Neuronal stem cell (in vitro differentiated cells): ENCODE data around the gene MRPS26.

ENCODE experiments used
- DNase-seq: peaks from one replicate; pipeline ENCODE4 v3.0.0-alpha.2; 2013; ENCODE audit warnings: low spot score
- H2AFZ ChIP-seq: one replicate; pipeline ENCODE4 v1.6.1; 2013; ENCODE audit warnings: mild to moderate bottlenecking, low read length, inconsistent platforms
- H2AK5ac ChIP-seq: 2 replicates; pipeline ENCODE4 v1.6.1; 2013; ENCODE audit warnings: low read depth, mild to moderate bottlenecking, inconsistent platforms, low read length, moderate library complexity, mixed read lengths
- H2BK120ac ChIP-seq: 2 replicates; pipeline ENCODE4 v1.6.1; 2013; ENCODE audit warnings: low read depth, mild to moderate bottlenecking, inconsistent platforms, low read length, moderate library complexity, mixed read lengths
- H2BK12ac ChIP-seq: one replicate; pipeline ENCODE4 v1.6.1; 2013; ENCODE audit warnings: low read length, inconsistent platforms
- H2BK15ac ChIP-seq: 2 replicates; pipeline ENCODE4 v1.6.1; 2013; ENCODE audit warnings: mild to moderate bottlenecking, low read length, inconsistent platforms, mixed read lengths
- H2BK5ac ChIP-seq: one replicate; pipeline ENCODE4 v1.6.1; 2013; ENCODE audit warnings: inconsistent platforms, mild to moderate bottlenecking, low read length, moderate library complexity
- H3K14ac ChIP-seq: one replicate; pipeline ENCODE4 v1.6.1; 2013; ENCODE audit warnings: low read length, inconsistent platforms
- H3K18ac ChIP-seq: 2 replicates; pipeline ENCODE4 v1.6.1; 2013; ENCODE audit warnings: low read length, inconsistent platforms
- H3K23ac ChIP-seq: 2 replicates; pipeline ENCODE4 v1.6.1; 2013; ENCODE audit warnings: low read depth, mild to moderate bottlenecking, mixed read lengths, low read length, inconsistent platforms; ENCODE audit not compliant: poor library complexity
- H3K27ac ChIP-seq: replicated peaks from 3 replicates; pipeline ENCODE4 v1.5.1; 2013; ENCODE audit warnings: low read length, inconsistent platforms
- H3K27me3 ChIP-seq, 3 experiments: 2 replicates each; pipeline ENCODE4 v1.6.1; 2013; ENCODE audit warnings: low read length in 3 of 3, mild to moderate bottlenecking in 2 of 3, inconsistent platforms in 1 of 3, low read depth in 1 of 3, mixed read lengths in 1 of 3, moderate library complexity in 1 of 3; ENCODE audit not compliant: control insufficient read depth in 3 of 3, insufficient read depth in 3 of 3
- H3K36me3 ChIP-seq, 2 donors: replicated peaks in 1 of 2; 2 replicates each; pipeline ENCODE4 v1.6.1; 2013; ENCODE audit warnings: low read length in 2 of 2; ENCODE audit not compliant: control insufficient read depth in 2 of 2, insufficient read depth in 2 of 2
- H3K4ac ChIP-seq: 2 replicates; pipeline ENCODE4 v1.6.1; 2013; ENCODE audit warnings: inconsistent platforms, mild to moderate bottlenecking, low read length, moderate library complexity
- H3K4me1 ChIP-seq, 2 donors: 1 replicate in 1 of 2; 2 replicates in 1 of 2; pipeline ENCODE4 v1.6.1; 2013; ENCODE audit warnings: low read length in 2 of 2, low read depth in 1 of 2; ENCODE audit not compliant: control insufficient read depth in 2 of 2, insufficient read depth in 1 of 2
- H3K4me2 ChIP-seq: one replicate; pipeline ENCODE4 v1.6.1; 2013; ENCODE audit warnings: mild to moderate bottlenecking, low read length, inconsistent platforms; ENCODE audit not compliant: insufficient read depth, poor library complexity, severe bottlenecking
- H3K4me3 ChIP-seq, 2 donors: 2 replicates each; pipeline ENCODE4 v1.5.1; 2013; ENCODE audit warnings: low read length in 2 of 2, mild to moderate bottlenecking in 2 of 2, inconsistent platforms in 1 of 2, moderate library complexity in 1 of 2
- H3K79me1 ChIP-seq: one replicate; pipeline ENCODE4 v1.6.1; 2013; ENCODE audit warnings: low read depth, mild to moderate bottlenecking, inconsistent platforms, low read length, moderate library complexity
- H3K9ac ChIP-seq: one replicate; pipeline ENCODE4 v1.6.1; 2013; ENCODE audit warnings: mild to moderate bottlenecking, low read depth, low read length, inconsistent platforms; ENCODE audit not compliant: poor library complexity
- H3K9me3 ChIP-seq, 2 donors: replicated peaks in 1 of 2; 2 replicates each; pipeline versions ENCODE3 to v1.6.1; 2013; ENCODE audit warnings: low read length in 2 of 2, mild to moderate bottlenecking in 2 of 2, inconsistent platforms in 1 of 2, low read depth in 1 of 2, mixed read lengths in 1 of 2, moderate library complexity in 1 of 2; ENCODE audit not compliant: control insufficient read depth in 2 of 2, insufficient read depth in 1 of 2
- H4K8ac ChIP-seq: one replicate; pipeline ENCODE4 v1.6.1; 2013; ENCODE audit warnings: low read depth, mild to moderate bottlenecking, inconsistent platforms, low read length, moderate library complexity
- H4K91ac ChIP-seq: one replicate; pipeline ENCODE4 v1.6.1; 2013; ENCODE audit warnings: low read length, low read depth, mild to moderate bottlenecking, inconsistent platforms; ENCODE audit not compliant: poor library complexity
- WGBS, 2 donors: extraction: QIAGEN DNeasy Blood & Tissue Kit; methylation state at CpG; one replicate each; pipeline ENCODE4 v1.1.7; 2013; ENCODE audit warnings: missing lambda C conversion rate in 2 of 2, mixed read lengths in 1 of 2; ENCODE audit not compliant: insufficient read length in 2 of 2, insufficient replicate concordance in 1 of 2; ENCODE audit errors: extremely low coverage in 2 of 2; 5-methylcytosine and 5-hydroxymethylcytosine counted together

The MRPS26 gene

GRCh38 chr20:3045042-3045815 is 623 bp upstream of the MRPS26 start:
- Histone ChIP-seq H3K27ac (peak overlapping the region; percentile 81), H4K8ac (no peak overlapping the region), H3K4me1 (peaks cover 6 to 9% of the 10 kb centered on the region in 2 donors), H3K4me3 (peak overlapping the region; percentile 93 to 96), H2BK5ac (peak overlapping the region; percentile 40), H4K91ac (no peak overlapping the region), H3K9me3 (no peaks in the 10 kb centered on the region), H2BK15ac (no peak overlapping the region), H2BK12ac (no peak overlapping the region), H3K18ac (peak overlapping the region; percentile 97), H3K14ac (peak overlapping the region; percentile 87), H2BK120ac (no peak overlapping the region), H2AFZ (peak overlapping the region; percentile 99), H3K9ac (peak overlapping the region; percentile 93), H3K4ac (no peak overlapping the region), H3K79me1 (peaks cover 3% of the 10 kb centered on the region), H3K27me3 (no peaks in the 10 kb centered on the region), H3K36me3 (peaks cover 19 to 50% of the 10 kb centered on the region in 2 donors), H2AK5ac (no peak overlapping the region), H3K4me2 (peak overlapping the region; percentile 85), H3K23ac (no peak overlapping the region)
- WGBS, 2 donors = no CpG with 5 or more reads among the region's 24 CpGs
- DNase-seq = no peak

GRCh38 chr20:3046677-3047462 is 1.0 kb downstream of the MRPS26 start:
- Histone ChIP-seq H3K36me3 (peaks cover 19 to 40% of the 10 kb centered on the region in 2 donors), H3K4ac (no peak overlapping the region), H4K91ac (no peak overlapping the region), H3K4me2 (peak overlapping the region; percentile 85), H3K4me1 (peaks cover 6 to 8% of the 10 kb centered on the region in 2 donors), H3K4me3 (peak overlapping the region; percentile 93 to 96), H2BK120ac (peak overlapping the region; percentile 84), H2AK5ac (peak overlapping the region; percentile 76), H2BK15ac (no peak overlapping the region), H3K79me1 (peaks cover 3% of the 10 kb centered on the region), H3K27me3 (no peaks in the 10 kb centered on the region), H3K9ac (peak overlapping the region; percentile 99), H3K9me3 (no peaks in the 10 kb centered on the region), H4K8ac (no peak overlapping the region), H2BK5ac (peak overlapping the region; percentile 40), H2AFZ (peak overlapping the region; percentile 99), H3K18ac (peak overlapping the region; percentile 97), H3K23ac (peak overlapping the region; percentile 92), H3K14ac (peak overlapping the region; percentile 97), H2BK12ac (no peak overlapping the region), H3K27ac (no peak overlapping the region)
- no CpG with 5 or more reads among the region's 39 CpGs for WGBS, 2 donors
- no peak for DNase-seq

GRCh38 chr20:3047486-3048419 is 1.9 kb downstream of the MRPS26 start:
- Histone ChIP-seq H3K14ac (no peak overlapping the region), H3K4me1 (peaks cover 6% of the 10 kb centered on the region in 2 donors), H3K27ac (no peak overlapping the region), H3K18ac (no peak overlapping the region), H2AK5ac (no peak overlapping the region), H4K91ac (no peak overlapping the region), H3K27me3 (no peaks in the 10 kb centered on the region), H2BK5ac (no peak overlapping the region), H3K23ac (no peak overlapping the region), H2AFZ (no peak overlapping the region), H3K36me3 (peaks cover 19 to 33% of the 10 kb centered on the region in 2 donors), H2BK12ac (no peak overlapping the region), H3K9ac (no peak overlapping the region), H3K4me3 (peak overlapping the region; percentile 11 to 17), H2BK15ac (no peak overlapping the region), H4K8ac (no peak overlapping the region), H3K4me2 (no peak overlapping the region), H2BK120ac (no peak overlapping the region), H3K9me3 (no peaks in the 10 kb centered on the region), H3K4ac (no peak overlapping the region), H3K79me1 (peaks cover 3% of the 10 kb centered on the region)
- no peak for DNase-seq
- no CpG with 5 or more reads among the region's 14 CpGs for WGBS, 2 donors
